Measurements from ENCODE around the gene APBA1.
"Not testable (repeated sequence)": the region's sequence is repeated elsewhere in the genome, so short reads cannot be mapped to it uniquely, and the experiment has no call there.

Gene APBA1

DNA sequence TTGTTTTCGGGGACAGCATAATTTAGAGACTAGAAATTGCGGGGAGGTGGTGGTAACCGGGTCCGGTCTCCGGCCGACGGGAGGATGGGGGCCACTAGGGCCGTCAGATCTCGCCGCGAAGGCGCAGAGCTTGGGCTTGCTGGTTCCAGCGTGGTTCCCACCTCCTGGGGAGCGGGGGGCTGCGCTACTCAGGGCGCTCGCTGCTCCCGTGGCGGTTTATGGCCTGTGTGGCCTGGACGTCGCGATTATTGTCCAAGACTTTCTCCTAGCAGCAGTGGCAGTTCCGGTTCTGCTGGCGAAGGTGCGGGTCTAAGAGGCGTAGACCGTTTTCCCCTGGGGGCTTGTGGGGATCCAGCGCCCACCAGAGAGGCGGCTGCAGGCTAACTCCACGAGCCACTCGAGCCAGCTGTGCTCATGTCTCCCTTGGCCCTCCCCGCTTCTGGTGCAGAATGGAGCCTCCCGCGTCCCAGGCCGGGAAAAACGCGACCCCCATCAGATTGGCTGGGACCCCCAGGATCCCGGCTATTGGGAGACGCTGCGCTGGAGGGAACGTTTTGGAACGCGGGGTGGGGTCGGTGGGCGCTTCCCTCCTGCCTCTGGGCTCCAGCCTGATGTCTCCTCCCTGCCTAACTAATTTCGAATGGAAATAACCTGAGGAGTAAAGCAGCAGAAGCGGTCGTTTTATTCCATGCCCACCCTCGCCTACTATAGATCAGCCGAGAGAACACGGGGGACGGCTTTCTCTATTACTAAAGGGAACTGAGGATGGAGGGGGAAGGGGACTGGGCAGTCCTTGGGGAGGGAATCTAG is 260.0 kb downstream of the APBA1 start:
- H3K4me2 ChIP-seq (ENCODE audit: insufficient read depth, low read length) = no peak overlapping the region
- TF ChIP-seq, protein P1, sequence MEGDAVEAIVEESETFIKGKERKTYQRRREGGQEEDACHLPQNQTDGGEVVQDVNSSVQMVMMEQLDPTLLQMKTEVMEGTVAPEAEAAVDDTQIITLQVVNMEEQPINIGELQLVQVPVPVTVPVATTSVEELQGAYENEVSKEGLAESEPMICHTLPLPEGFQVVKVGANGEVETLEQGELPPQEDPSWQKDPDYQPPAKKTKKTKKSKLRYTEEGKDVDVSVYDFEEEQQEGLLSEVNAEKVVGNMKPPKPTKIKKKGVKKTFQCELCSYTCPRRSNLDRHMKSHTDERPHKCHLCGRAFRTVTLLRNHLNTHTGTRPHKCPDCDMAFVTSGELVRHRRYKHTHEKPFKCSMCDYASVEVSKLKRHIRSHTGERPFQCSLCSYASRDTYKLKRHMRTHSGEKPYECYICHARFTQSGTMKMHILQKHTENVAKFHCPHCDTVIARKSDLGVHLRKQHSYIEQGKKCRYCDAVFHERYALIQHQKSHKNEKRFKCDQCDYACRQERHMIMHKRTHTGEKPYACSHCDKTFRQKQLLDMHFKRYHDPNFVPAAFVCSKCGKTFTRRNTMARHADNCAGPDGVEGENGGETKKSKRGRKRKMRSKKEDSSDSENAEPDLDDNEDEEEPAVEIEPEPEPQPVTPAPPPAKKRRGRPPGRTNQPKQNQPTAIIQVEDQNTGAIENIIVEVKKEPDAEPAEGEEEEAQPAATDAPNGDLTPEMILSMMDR (IDR thresholded peaks at IDR 0.05; ENCODE audit: borderline replicate concordance, extremely low read depth, low read length, poor library complexity, severe bottlenecking) = no peak
- H3K27ac ChIP-seq (ENCODE audit: low read length) = no peak overlapping the region
- H4K20me1 ChIP-seq (ENCODE audit: insufficient read depth, low read length) = no peaks in the 10 kb centered on the region
- no peak overlapping the region for H2AFZ ChIP-seq (ENCODE audit: low read depth, low read length)
- H3K27me3 ChIP-seq (ENCODE audit: insufficient read depth, low read length, poor library complexity) = no peaks in the 10 kb centered on the region
- no peak overlapping the region for H3K4me3 ChIP-seq (ENCODE audit: low read depth in 1 of 2, low read length in 2 of 2)
- H3K9me3 ChIP-seq (ENCODE audit: insufficient read depth, low read length, severe bottlenecking) = no peaks in the 10 kb centered on the region
- no peak for ATAC-seq (ENCODE audit: insufficient read depth, low read depth)
- H3K4me1 ChIP-seq (ENCODE audit: insufficient read depth, low read length) = no peaks in the 10 kb centered on the region
- no peak for DNase-seq
- H3K79me2 ChIP-seq (ENCODE audit: insufficient read depth, low read length) = no peaks in the 10 kb centered on the region
- H3K36me3 ChIP-seq (ENCODE audit: insufficient read depth, low read length) = no peaks in the 10 kb centered on the region
- H3K9ac ChIP-seq (ENCODE audit: low read depth, low read length) = no peak overlapping the region

GRCh38 chr9:69411246-69411645 is 260.9 kb downstream of the APBA1 start:
- H3K4me1 ChIP-seq (ENCODE audit: insufficient read depth, low read length) = no peaks in the 10 kb centered on the region
- DNase-seq (no peak), ATAC-seq (ENCODE audit: insufficient read depth, low read depth) (no peak)
- H3K27ac ChIP-seq (ENCODE audit: low read length) = no peak overlapping the region
- H3K9me3 ChIP-seq (ENCODE audit: insufficient read depth, low read length, severe bottlenecking) = no peaks in the 10 kb centered on the region
- no peaks in the 10 kb centered on the region for H3K27me3 ChIP-seq (ENCODE audit: insufficient read depth, low read length, poor library complexity)
- H4K20me1 ChIP-seq (ENCODE audit: insufficient read depth, low read length) = no peaks in the 10 kb centered on the region
- H3K79me2 ChIP-seq (ENCODE audit: insufficient read depth, low read length) = no peaks in the 10 kb centered on the region
- H3K9ac ChIP-seq (ENCODE audit: low read depth, low read length) = no peak overlapping the region
- TF ChIP-seq, protein P1 (IDR thresholded peaks at IDR 0.05; ENCODE audit: borderline replicate concordance, extremely low read depth, low read length, poor library complexity, severe bottlenecking) = no peak
- no peak for TF ChIP-seq EZH2 (IDR thresholded peaks at IDR 0.05; ENCODE audit: borderline replicate concordance, low read depth, low read length, severe bottlenecking)
- H2AFZ ChIP-seq (ENCODE audit: low read depth, low read length) = no peak overlapping the region
- H3K4me2 ChIP-seq (ENCODE audit: insufficient read depth, low read length) = no peak overlapping the region
- no peaks in the 10 kb centered on the region for H3K36me3 ChIP-seq (ENCODE audit: insufficient read depth, low read length)
- no peak overlapping the region for H3K4me3 ChIP-seq (ENCODE audit: low read depth in 1 of 2, low read length in 2 of 2)

DNA sequence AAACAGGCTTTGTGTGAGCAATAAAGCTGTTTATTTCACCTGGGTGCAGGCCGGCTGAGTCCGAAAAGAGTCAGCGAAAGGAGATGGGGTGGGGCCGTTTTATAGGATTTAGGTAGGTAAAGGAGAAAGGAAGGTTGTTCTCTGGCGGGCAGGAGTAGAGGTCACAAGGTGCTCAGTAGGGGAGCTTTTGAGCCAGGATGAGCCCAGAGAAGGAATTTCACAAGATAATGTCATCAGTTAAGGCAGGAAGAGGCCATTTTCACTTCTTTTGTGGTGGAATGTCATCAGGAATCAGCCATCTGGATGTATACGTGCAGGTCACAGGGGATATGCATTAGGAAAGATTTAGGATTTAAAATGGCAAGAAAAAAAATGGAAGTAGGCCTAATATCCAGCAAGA is 262.2 kb downstream of the APBA1 start:
- H4K20me1 ChIP-seq (ENCODE audit: insufficient read depth, low read length); DNase-seq; H2AFZ ChIP-seq (ENCODE audit: low read depth, low read length); H3K27ac ChIP-seq (ENCODE audit: low read length); H3K9me3 ChIP-seq (ENCODE audit: insufficient read depth, low read length, severe bottlenecking); H3K9ac ChIP-seq (ENCODE audit: low read depth, low read length); H3K4me1 ChIP-seq (ENCODE audit: insufficient read depth, low read length); H3K4me2 ChIP-seq (ENCODE audit: insufficient read depth, low read length); H3K36me3 ChIP-seq (ENCODE audit: insufficient read depth, low read length); ATAC-seq (ENCODE audit: insufficient read depth, low read depth); H3K79me2 ChIP-seq (ENCODE audit: insufficient read depth, low read length); H3K4me3 ChIP-seq (ENCODE audit: low read depth in 1 of 2, low read length in 2 of 2); H3K27me3 ChIP-seq (ENCODE audit: insufficient read depth, low read length, poor library complexity): not testable (repeated sequence)

GRCh38 chr9:69400470-69400869 is 271.7 kb downstream of the APBA1 start:
- Histone ChIP-seq H3K4me3 (ENCODE audit: low read depth in 1 of 2, low read length in 2 of 2) (no peak overlapping the region), H3K9me3 (ENCODE audit: insufficient read depth, low read length, severe bottlenecking) (no peaks in the 10 kb centered on the region), H3K4me2 (ENCODE audit: insufficient read depth, low read length) (no peak overlapping the region), H3K9ac (ENCODE audit: low read depth, low read length) (no peak overlapping the region), H2AFZ (ENCODE audit: low read depth, low read length) (no peak overlapping the region), H3K79me2 (ENCODE audit: insufficient read depth, low read length) (no peaks in the 10 kb centered on the region), H3K36me3 (ENCODE audit: insufficient read depth, low read length) (no peaks in the 10 kb centered on the region), H3K27ac (ENCODE audit: low read length) (no peak overlapping the region), H3K4me1 (ENCODE audit: insufficient read depth, low read length) (no peaks in the 10 kb centered on the region), H4K20me1 (ENCODE audit: insufficient read depth, low read length) (no peaks in the 10 kb centered on the region), H3K27me3 (ENCODE audit: insufficient read depth, low read length, poor library complexity) (no peaks in the 10 kb centered on the region)
- no peak for TF ChIP-seq EZH2 (IDR thresholded peaks at IDR 0.05; ENCODE audit: borderline replicate concordance, low read depth, low read length, severe bottlenecking)
- TF ChIP-seq, protein P1 (IDR thresholded peaks at IDR 0.05; ENCODE audit: borderline replicate concordance, extremely low read depth, low read length, poor library complexity, severe bottlenecking) = no peak
- DNase-seq (no peak), ATAC-seq (ENCODE audit: insufficient read depth, low read depth) (no peak)
